GM12892 (cell line): ENCODE measurements around the gene PDGFRA.

Source experiments
- POLR2A ChIP-seq: IDR thresholded peaks from 2 replicates; pipeline ENCODE4 v1.6.1; 2011; ENCODE audit warnings: low read depth, low read length, control low read depth
- TAF1 ChIP-seq: IDR thresholded peaks from 2 replicates; pipeline ENCODE4 v1.6.1; 2011; ENCODE audit warnings: low read depth, mild to moderate bottlenecking, control low read depth, low read length, borderline replicate concordance

DNA sequence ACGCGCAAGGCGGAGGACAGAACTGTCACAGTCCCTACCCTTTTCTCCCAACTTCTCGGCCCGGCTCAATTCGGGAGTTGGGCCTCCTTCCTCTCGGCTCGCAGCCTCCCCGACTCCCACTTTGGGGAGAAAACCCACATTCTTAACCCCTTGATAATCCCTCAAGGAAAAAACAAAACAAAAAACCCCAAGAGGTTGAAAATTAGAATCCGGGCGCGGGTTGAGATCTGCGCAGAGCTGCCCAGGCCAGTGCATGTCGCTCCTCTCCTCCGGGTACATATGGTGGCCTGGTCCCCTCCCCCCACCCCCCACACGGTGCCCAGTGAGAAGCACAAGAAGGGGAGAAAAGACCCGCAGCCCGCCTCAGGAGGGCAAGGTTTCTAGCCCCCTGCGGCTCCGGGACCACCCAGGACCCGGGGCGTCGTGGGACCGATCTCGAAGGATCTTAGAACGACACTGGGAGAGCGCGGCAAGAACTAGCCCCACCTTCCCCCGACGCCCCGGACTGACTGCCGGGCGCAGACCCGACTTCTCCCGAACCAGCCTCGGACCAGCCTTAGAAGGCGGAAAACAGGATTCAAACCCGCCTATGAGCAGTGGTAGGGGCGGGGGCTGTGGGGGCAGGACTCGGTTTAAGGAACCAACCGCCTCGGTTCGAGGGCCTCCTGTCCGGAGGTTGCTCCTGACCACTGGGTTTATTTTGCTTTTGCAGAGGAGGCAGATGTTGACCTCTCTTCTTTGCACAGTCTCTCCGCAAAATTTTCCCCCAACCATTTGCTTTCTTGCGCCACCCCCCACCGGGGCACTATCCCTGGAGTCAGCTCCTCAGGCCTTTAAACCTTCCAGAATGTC lies 2.5 kb upstream of the PDGFRA start:
- TF ChIP-seq POLR2A (no peak), TAF1 (no peak)
